Body of pancreas (tissue), 4 donors: Measurements from ENCODE around the gene ASPHD2.

Experiments
- POLR2A ChIP-seq, 3 donors: fragments of 450-650 bp; IDR thresholded peaks; one replicate each; pipeline ENCODE4 v1.6.1; 2016; ENCODE audit warnings: antibody characterized with exemption in 3 of 3, mild to moderate bottlenecking in 2 of 3
- TF ChIP-seq, protein P1 (sequence below), 7 experiments: fragments of 450-650 bp in 4 of 7; fragments of 200-600 bp in 3 of 7; sonication (generic) in 3 of 7; IDR thresholded peaks; one replicate each; pipeline ENCODE4 v1.5.1; 2016 to 2019; ENCODE audit warnings: antibody characterized with exemption in 7 of 7

DNA sequence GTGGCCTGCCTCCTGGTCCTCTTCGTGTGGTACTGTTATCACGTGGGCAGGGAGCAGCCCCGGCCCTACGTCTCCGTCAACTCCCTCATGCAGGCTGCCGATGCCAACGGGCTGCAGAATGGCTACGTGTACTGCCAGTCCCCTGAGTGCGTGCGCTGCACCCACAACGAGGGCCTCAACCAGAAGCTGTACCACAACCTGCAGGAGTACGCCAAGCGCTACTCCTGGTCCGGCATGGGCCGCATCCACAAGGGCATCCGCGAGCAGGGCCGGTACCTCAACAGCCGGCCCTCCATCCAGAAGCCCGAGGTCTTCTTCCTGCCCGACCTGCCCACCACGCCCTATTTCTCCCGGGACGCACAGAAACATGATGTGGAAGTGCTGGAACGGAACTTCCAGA is 4.7 kb downstream of the ASPHD2 start:
- TF ChIP-seq, protein P1, sequence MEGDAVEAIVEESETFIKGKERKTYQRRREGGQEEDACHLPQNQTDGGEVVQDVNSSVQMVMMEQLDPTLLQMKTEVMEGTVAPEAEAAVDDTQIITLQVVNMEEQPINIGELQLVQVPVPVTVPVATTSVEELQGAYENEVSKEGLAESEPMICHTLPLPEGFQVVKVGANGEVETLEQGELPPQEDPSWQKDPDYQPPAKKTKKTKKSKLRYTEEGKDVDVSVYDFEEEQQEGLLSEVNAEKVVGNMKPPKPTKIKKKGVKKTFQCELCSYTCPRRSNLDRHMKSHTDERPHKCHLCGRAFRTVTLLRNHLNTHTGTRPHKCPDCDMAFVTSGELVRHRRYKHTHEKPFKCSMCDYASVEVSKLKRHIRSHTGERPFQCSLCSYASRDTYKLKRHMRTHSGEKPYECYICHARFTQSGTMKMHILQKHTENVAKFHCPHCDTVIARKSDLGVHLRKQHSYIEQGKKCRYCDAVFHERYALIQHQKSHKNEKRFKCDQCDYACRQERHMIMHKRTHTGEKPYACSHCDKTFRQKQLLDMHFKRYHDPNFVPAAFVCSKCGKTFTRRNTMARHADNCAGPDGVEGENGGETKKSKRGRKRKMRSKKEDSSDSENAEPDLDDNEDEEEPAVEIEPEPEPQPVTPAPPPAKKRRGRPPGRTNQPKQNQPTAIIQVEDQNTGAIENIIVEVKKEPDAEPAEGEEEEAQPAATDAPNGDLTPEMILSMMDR (IDR thresholded peaks at IDR 0.05) = no peak
- TF ChIP-seq POLR2A (IDR thresholded peaks at IDR 0.05) = no peak
